Measurements from ENCODE around the gene MKNK2. TPM values are rescaled to one million over a fixed set of nuclear protein-coding genes. Genes with fewer than 3 reads are reported as not detected.

The MKNK2 gene
- total RNA-seq, 2 donors from 2014 or later = 69.7 to 96.3 TPM

DNA sequence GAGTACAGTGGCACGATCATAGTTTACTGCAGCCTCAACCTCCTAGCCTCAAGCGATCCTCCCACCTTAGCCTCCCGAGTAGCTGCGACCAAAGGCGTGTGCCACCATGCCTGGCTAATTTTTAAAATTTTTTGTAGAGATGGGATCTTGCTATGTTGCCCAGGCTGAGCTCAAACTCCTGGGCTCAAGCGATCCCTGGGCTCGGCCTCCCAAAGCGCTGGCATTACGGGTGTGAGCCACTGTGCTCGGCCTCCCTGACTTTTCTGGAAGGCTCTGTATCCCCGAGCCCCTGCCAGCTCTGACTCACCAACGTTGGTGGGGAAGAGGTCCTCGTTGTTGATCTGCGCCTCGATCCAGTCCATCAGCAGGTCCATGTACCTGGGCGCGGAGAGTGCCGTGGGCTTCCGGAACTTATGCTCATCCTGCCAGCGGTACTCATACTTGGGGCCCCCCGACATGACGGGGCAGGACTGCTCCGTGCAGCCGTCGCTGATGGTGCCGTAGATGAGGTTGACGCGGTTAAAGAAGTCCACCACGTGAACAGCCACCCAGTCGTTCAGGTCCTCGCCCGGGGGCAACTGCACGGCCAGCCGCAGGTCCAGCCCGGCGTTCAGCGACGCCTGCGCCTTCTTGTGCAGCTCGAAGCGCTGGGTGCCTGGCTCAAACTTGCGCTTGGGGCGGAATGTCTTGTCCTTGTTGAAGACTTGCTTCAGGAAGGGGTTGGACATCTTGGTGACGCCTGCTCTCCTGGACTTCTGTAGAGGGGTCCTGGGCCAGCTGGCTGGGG, 27.0 kb upstream of the MKNK2 start:
- H3K4me3 ChIP-seq = no peak overlapping the region
- DNase-seq (ENCODE audit: low spot score) = no peak
- ATAC-seq (ENCODE audit: insufficient number of reproducible peaks, low FRiP score, low read depth) = no peak
- no peaks in the 10 kb centered on the region for H3K4me1 ChIP-seq (ENCODE audit: control insufficient read depth in 1 of 2, low read depth in 2 of 2)
- H3K9me3 ChIP-seq = no peaks in the 10 kb centered on the region
- TF ChIP-seq CTCF (IDR thresholded peaks at IDR 0.05) = no peak
- H3K27me3 ChIP-seq (replicated peaks; ENCODE audit: insufficient read depth) = no peaks in the 10 kb centered on the region
- H3K36me3 ChIP-seq = peaks cover 46% of the 10 kb centered on the region
- H3K27ac ChIP-seq = no peak overlapping the region

DNA sequence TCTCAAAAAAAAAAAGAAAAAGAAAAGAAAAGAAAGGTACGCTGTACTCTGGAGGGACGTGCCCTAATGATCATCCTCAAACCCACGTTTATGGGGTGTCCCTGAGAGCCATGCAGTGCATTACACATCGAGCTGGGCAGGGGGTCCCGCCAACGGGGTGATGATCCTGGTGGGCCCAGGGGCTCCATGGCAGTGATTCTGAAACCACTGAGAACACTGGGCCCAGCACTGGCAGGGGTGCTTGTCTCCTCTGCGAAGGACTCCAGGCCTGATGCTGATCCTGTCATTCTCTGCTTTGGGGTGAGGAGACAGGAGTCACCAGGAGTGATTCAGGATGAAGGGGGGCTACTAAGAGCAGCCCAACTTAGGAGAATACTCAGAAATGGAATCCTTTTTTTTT, 26.4 kb upstream of the MKNK2 start:
- no peak overlapping the region for H3K27ac ChIP-seq
- no peaks in the 10 kb centered on the region for H3K9me3 ChIP-seq
- peaks cover 52% of the 10 kb centered on the region for H3K36me3 ChIP-seq
- no peak overlapping the region for H3K4me3 ChIP-seq
- H3K4me1 ChIP-seq (ENCODE audit: control insufficient read depth in 1 of 2, low read depth in 2 of 2) = no peaks in the 10 kb centered on the region
- ATAC-seq (ENCODE audit: insufficient number of reproducible peaks, low FRiP score, low read depth) (no peak), DNase-seq (ENCODE audit: low spot score) (no peak)
- no peak for TF ChIP-seq CTCF (IDR thresholded peaks at IDR 0.05)
- H3K27me3 ChIP-seq (replicated peaks; ENCODE audit: insufficient read depth) = no peaks in the 10 kb centered on the region

DNA sequence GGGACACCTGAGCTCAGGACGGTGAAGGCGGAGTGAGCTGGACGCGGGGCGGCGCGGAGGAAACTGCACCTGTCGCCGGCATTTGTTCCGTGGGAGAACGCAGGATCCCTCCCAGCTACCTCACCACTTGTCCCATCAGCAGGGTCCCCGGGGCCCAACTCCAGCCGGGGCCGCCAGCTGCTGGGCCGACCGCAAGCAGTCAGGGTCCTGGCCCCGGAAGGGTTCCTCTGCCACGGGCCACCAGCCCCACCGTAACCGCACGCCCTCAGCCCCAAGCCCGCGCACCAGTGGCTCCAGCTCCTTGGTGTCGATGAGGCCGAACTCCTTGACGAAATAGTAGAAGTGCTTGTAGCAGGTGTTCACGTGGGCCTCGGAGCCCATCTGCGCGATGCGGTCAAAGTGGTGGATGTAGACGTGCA, 25.5 kb upstream of the MKNK2 start:
- H3K36me3 ChIP-seq = peaks cover 59% of the 10 kb centered on the region

GRCh38 chr19:2072757-2073551, 21.9 kb upstream of the MKNK2 start:
- Histone ChIP-seq H3K27ac (no peak overlapping the region), H3K9me3 (no peaks in the 10 kb centered on the region), H3K36me3 (peaks cover 43% of the 10 kb centered on the region), H3K4me3 (no peak overlapping the region), H3K27me3 (replicated peaks; ENCODE audit: insufficient read depth) (no peaks in the 10 kb centered on the region), H3K4me1 (ENCODE audit: control insufficient read depth in 1 of 2, low read depth in 2 of 2) (peaks cover 0 to 11% of the 10 kb centered on the region in 2 donors)
- DNase-seq (ENCODE audit: low spot score) = no peak
- ATAC-seq (ENCODE audit: insufficient number of reproducible peaks, low FRiP score, low read depth) = no peak
- no peak for TF ChIP-seq CTCF (IDR thresholded peaks at IDR 0.05)

More for the DNA sequence above, 25.5 kb upstream of the MKNK2 start:
- H3K4me3 ChIP-seq = no peak overlapping the region
- TF ChIP-seq CTCF (IDR thresholded peaks at IDR 0.05) = no peak
- H3K9me3 ChIP-seq = no peaks in the 10 kb centered on the region
- H3K4me1 ChIP-seq (ENCODE audit: control insufficient read depth in 1 of 2, low read depth in 2 of 2) = no peaks in the 10 kb centered on the region
- H3K27me3 ChIP-seq (replicated peaks; ENCODE audit: insufficient read depth) = no peaks in the 10 kb centered on the region
- ATAC-seq (ENCODE audit: insufficient number of reproducible peaks, low FRiP score, low read depth) (no peak), DNase-seq (ENCODE audit: low spot score) (no peak)
- no peak overlapping the region for H3K27ac ChIP-seq

GRCh38 chr19:2070986-2071673, 20.1 kb upstream of the MKNK2 start:
- H3K36me3 ChIP-seq = peaks cover 25% of the 10 kb centered on the region
- H3K27ac ChIP-seq = no peak overlapping the region
- no peaks in the 10 kb centered on the region for H3K9me3 ChIP-seq
- no peak overlapping the region for H3K4me3 ChIP-seq
- no peak for TF ChIP-seq CTCF (IDR thresholded peaks at IDR 0.05)
- no peak for DNase-seq (ENCODE audit: low spot score)
- H3K27me3 ChIP-seq (replicated peaks; ENCODE audit: insufficient read depth) = no peaks in the 10 kb centered on the region
- H3K4me1 ChIP-seq (ENCODE audit: control insufficient read depth in 1 of 2, low read depth in 2 of 2) = peaks cover 0 to 11% of the 10 kb centered on the region in 2 donors
- no peak for ATAC-seq (ENCODE audit: insufficient number of reproducible peaks, low FRiP score, low read depth)

All from thoracic aorta (tissue), 2 donors.